Stimulated activated CD8-positive, alpha-beta memory T cell treated with anti-CD3 and anti-CD28 coated beads, Interleukin-12 subunit alpha, Interleukin-12 subunit beta, amount 100 ng/mL, for 24 hours (primary cell): ENCODE results near the gene SSX7.
"Not testable (repeated sequence)": the region's sequence is repeated elsewhere in the genome, so short reads cannot be mapped to it uniquely, and the experiment has no call there.

Source experiments
- DNase-seq: peaks from one replicate; pipeline ENCODE4 v3.0.0-alpha.2; 2020; ENCODE audit errors: extremely low read depth

Gene SSX7

GRCh38 chrX:52654800-52655199 lies at the start of gene SSX7:
SSX7 (minus strand) TSS chrX:52654900; CDS start chrX:52653472, 1,428 bp downstream.
- not testable (repeated sequence) for DNase-seq

GRCh38 chrX:52692034-52692433 lies 37.3 kb upstream of the SSX7 start:
- DNase-seq = not testable (repeated sequence)

GRCh38 chrX:52662218-52662617 lies 7.5 kb upstream of the SSX7 start:
- DNase-seq = not testable (repeated sequence)

GRCh38 chrX:52655475-52655874 lies 775 bp upstream of the SSX7 start:
- not testable (repeated sequence) for DNase-seq

GRCh38 chrX:52650676-52651075 lies 4.0 kb downstream of the SSX7 start:
- DNase-seq = not testable (repeated sequence)

- DNase-seq = not testable (repeated sequence)
Measured at GRCh38 chrX:52648956-52649355, 5.7 kb downstream of the SSX7 start.

- DNase-seq = not testable (repeated sequence)
Measured at GRCh38 chrX:52628483-52628882, 26.2 kb downstream of the SSX7 start.

- not testable (repeated sequence) for DNase-seq
Measured at GRCh38 chrX:52620661-52621060, 34.0 kb downstream of the SSX7 start.

GRCh38 chrX:52608961-52609360 lies 45.7 kb downstream of the SSX7 start:
- DNase-seq = no peak

- not testable (repeated sequence) for DNase-seq
Measured at GRCh38 chrX:52603151-52603550, 51.5 kb downstream of the SSX7 start.

GRCh38 chrX:52598886-52599285 lies 55.8 kb downstream of the SSX7 start:
- DNase-seq = no peak

- no peak for DNase-seq
Measured at GRCh38 chrX:52594658-52595057, 60.0 kb downstream of the SSX7 start.
